ENCODE measurements around the gene DOK6. TPM values are rescaled to one million over a fixed set of nuclear protein-coding genes. Genes with fewer than 3 reads are reported as not detected.

Gene DOK6
- total RNA-seq, 4 donors from 2014 or later: 0.13 to 0.17 TPM; not detected in 2

- intact Hi-C loops (cut with DNase I; ENCODE audit: low total_unique reads) (no loop called here), in situ Hi-C loops (cut with MboI; ENCODE audit: low sequenced_read_pairs in 4 of 4) (no loop called here)
- Histone ChIP-seq H3K9me3 (no peaks in the 10 kb centered on the region), H3K27me3 (no peaks in the 10 kb centered on the region), H3K4me1 (no peaks in the 10 kb centered on the region), H3K4me3 (no peak overlapping the region), H3K27ac (no peak overlapping the region), H3K36me3 (no peaks in the 10 kb centered on the region)
- DNase-seq (no peak), ATAC-seq (no peak)
- TF ChIP-seq POLR2A (IDR thresholded peaks at IDR 0.05) (no peak), CTCF (IDR thresholded peaks at IDR 0.05 in 4 of 5, conservative IDR thresholded peaks at IDR 0.05 in 1 of 5) (no peak)
These were observed 82.9 kb downstream of the DOK6 start for GRCh38 chr18:69483574-69483973.

- intact Hi-C loops (cut with DNase I; ENCODE audit: low total_unique reads): no loop called here
- H3K27ac ChIP-seq: no peak overlapping the region
- H3K4me3 ChIP-seq: no peak overlapping the region
- H3K4me1 ChIP-seq: no peaks in the 10 kb centered on the region
- H3K27me3 ChIP-seq: no peaks in the 10 kb centered on the region
- DNase-seq (no peak), ATAC-seq (no peak)
- no peaks in the 10 kb centered on the region for H3K9me3 ChIP-seq
- in situ Hi-C loops (cut with MboI; ENCODE audit: low sequenced_read_pairs in 4 of 4): no loop called here
- H3K36me3 ChIP-seq: no peaks in the 10 kb centered on the region
- no peak for TF ChIP-seq POLR2A (IDR thresholded peaks at IDR 0.05)
- TF ChIP-seq CTCF (IDR thresholded peaks at IDR 0.05 in 4 of 5, conservative IDR thresholded peaks at IDR 0.05 in 1 of 5): no peak
These were observed 84.2 kb downstream of the DOK6 start for GRCh38 chr18:69484699-69485396.

GRCh38 chr18:69487488-69488394 is 87.1 kb downstream of the DOK6 start:
- DNase-seq: no peak
- Histone ChIP-seq H3K36me3 (no peaks in the 10 kb centered on the region), H3K27ac (no peak overlapping the region), H3K27me3 (no peaks in the 10 kb centered on the region), H3K9me3 (no peaks in the 10 kb centered on the region), H3K4me1 (no peaks in the 10 kb centered on the region), H3K4me3 (no peak overlapping the region)
- in situ Hi-C loops (cut with MboI; ENCODE audit: low sequenced_read_pairs in 4 of 4) (no loop called here), intact Hi-C loops (cut with DNase I; ENCODE audit: low total_unique reads) (no loop called here)
- no peak for ATAC-seq
- TF ChIP-seq CTCF (IDR thresholded peaks at IDR 0.05 in 4 of 5, conservative IDR thresholded peaks at IDR 0.05 in 1 of 5) (no peak), POLR2A (IDR thresholded peaks at IDR 0.05) (no peak)

GRCh38 chr18:69490072-69490471 is 89.4 kb downstream of the DOK6 start:
- Histone ChIP-seq H3K4me1 (no peaks in the 10 kb centered on the region), H3K27me3 (no peaks in the 10 kb centered on the region), H3K9me3 (no peaks in the 10 kb centered on the region), H3K36me3 (no peaks in the 10 kb centered on the region), H3K27ac (no peak overlapping the region), H3K4me3 (no peak overlapping the region)
- ATAC-seq: no peak
- intact Hi-C loops (cut with DNase I; ENCODE audit: low total_unique reads) (no loop called here), in situ Hi-C loops (cut with MboI; ENCODE audit: low sequenced_read_pairs in 4 of 4) (no loop called here)
- TF ChIP-seq CTCF (IDR thresholded peaks at IDR 0.05 in 4 of 5, conservative IDR thresholded peaks at IDR 0.05 in 1 of 5) (no peak), POLR2A (IDR thresholded peaks at IDR 0.05) (no peak)
- no peak for DNase-seq
